SK-N-SH (cell line): ENCODE data around the gene NLGN2. TPM values are rescaled to one million over a fixed set of nuclear protein-coding genes. Genes with fewer than 3 reads are reported as not detected.

Experiments used
- CTCF ChIA-PET: fragments of 300-600, 350-600 bp; formaldehyde crosslinking; extraction: SDS; loops from one replicate; lab custom pipeline; 2021; lab: Yijun Ruan, JAX
- POLR2A ChIA-PET: fragments of 350-600 bp; sonication (Branson Sonifier 250); formaldehyde crosslinking; extraction: SDS; loops from one replicate; lab custom pipeline; 2020; ENCODE audit warnings: antibody characterized with exemption, inconsistent platforms; lab: Yijun Ruan, JAX
- DNase-seq: peaks from one replicate; pipeline ENCODE4 v3.0.0; 2012
- H2AFZ ChIP-seq: fragments of 200-600 bp; sonication (generic); 2 replicates; pipeline ENCODE4 v1.8.1; 2016; ENCODE audit warnings: antibody characterized with exemption, mild to moderate bottlenecking, low read depth
- H3F3A ChIP-seq: fragments of 200-600 bp; sonication (generic); replicated peaks from 2 replicates; pipeline ENCODE3; 2016; ENCODE audit warnings: antibody characterized with exemption, mild to moderate bottlenecking; ENCODE audit not compliant: insufficient read depth
- H3K27ac ChIP-seq, 2 experiments: fragments of 200-500 bp in 1 of 2; fragments of 200-600 bp in 1 of 2; sonication (Bioruptor generic) in 1 of 2; sonication (generic), shearing (Covaris generic) in 1 of 2; 2 replicates each; pipeline versions ENCODE4 v1.5.1 to v1.6.1; 2014 to 2016; ENCODE audit warnings: low read depth in 2 of 2, inconsistent platforms in 1 of 2, low read length in 1 of 2, mild to moderate bottlenecking in 1 of 2, mixed read lengths in 1 of 2
- H3K27me3 ChIP-seq: fragments of 200-600 bp; sonication (generic), shearing (Covaris generic); 2 replicates; pipeline ENCODE4 v1.6.1; 2016; ENCODE audit warnings: mixed run types; ENCODE audit not compliant: insufficient read depth
- H3K36me3 ChIP-seq, 2 experiments: fragments of 200-500 bp in 1 of 2; fragments of 200-600 bp in 1 of 2; sonication (Bioruptor generic) in 1 of 2; sonication (generic) in 1 of 2; replicated peaks in 1 of 2; 2 replicates each; pipeline versions ENCODE3 to v1.5.1; 2014 to 2016; ENCODE audit warnings: low read length in 1 of 2, mild to moderate bottlenecking in 1 of 2; ENCODE audit not compliant: insufficient read depth in 2 of 2, control insufficient read depth in 1 of 2
- H3K4me1 ChIP-seq, 2 experiments: fragments of 200-500 bp in 1 of 2; fragments of 200-600 bp in 1 of 2; sonication (Bioruptor generic) in 1 of 2; sonication (generic), shearing (Covaris generic) in 1 of 2; 2 replicates each; pipeline versions ENCODE4 v1.5.1 to v1.6.1; 2014 to 2016; ENCODE audit warnings: low read depth in 1 of 2, low read length in 1 of 2, mixed run types in 1 of 2; ENCODE audit not compliant: insufficient read depth in 2 of 2, control insufficient read depth in 1 of 2
- H3K4me2 ChIP-seq: fragments of 200-600 bp; sonication (generic), shearing (Covaris generic); 2 replicates; pipeline ENCODE4 v1.6.1; 2017; ENCODE audit warnings: mixed run types
- H3K4me3 ChIP-seq, 2 experiments: fragments of 200-500 bp in 1 of 2; fragments of 200-600 bp in 1 of 2; sonication (Bioruptor generic) in 1 of 2; sonication (generic), shearing (Covaris generic) in 1 of 2; 2 replicates each; pipeline versions ENCODE4 v1.5.1 to v1.8.1; 2014 to 2016; ENCODE audit warnings: low read depth in 2 of 2, inconsistent platforms in 1 of 2, low read length in 1 of 2, mild to moderate bottlenecking in 1 of 2, mixed read lengths in 1 of 2, moderate library complexity in 1 of 2
- H3K79me2 ChIP-seq: fragments of 200-600 bp; sonication (generic); 2 replicates; pipeline ENCODE4 v1.8.1; 2017; ENCODE audit warnings: mild to moderate bottlenecking; ENCODE audit not compliant: insufficient read depth
- H3K9ac ChIP-seq: fragments of 200-600 bp; sonication (generic); 2 replicates; pipeline ENCODE4 v1.6.1; 2017; ENCODE audit warnings: mixed run types
- H3K9me2 ChIP-seq: fragments of 200-600 bp; sonication (generic); 2 replicates; pipeline ENCODE4 v1.6.1; 2017; ENCODE audit warnings: mixed run types
- H3K9me3 ChIP-seq: fragments of 200-600 bp; sonication (generic); 2 replicates; pipeline ENCODE4 v1.6.1; 2017; ENCODE audit warnings: mixed run types, mild to moderate bottlenecking, moderate library complexity
- H4K20me1 ChIP-seq: fragments of 200-600 bp; sonication (generic); 2 replicates; pipeline ENCODE4 v1.6.1; 2017; ENCODE audit warnings: mild to moderate bottlenecking, mixed run types; ENCODE audit not compliant: insufficient read depth
- CHD2 ChIP-seq: fragments of 150-350 bp; IDR thresholded peaks from 2 replicates; pipeline ENCODE4 v1.6.1; 2018; ENCODE audit warnings: low read length; ENCODE audit not compliant: partially characterized antibody
- CTCF ChIP-seq: fragments of 200-600 bp; sonication (generic); IDR thresholded peaks from 2 replicates; pipeline ENCODE4 v1.6.1; 2017; ENCODE audit warnings: antibody characterized with exemption, mild to moderate bottlenecking, moderate library complexity
- ELF1 ChIP-seq: IDR thresholded peaks from 2 replicates; pipeline ENCODE4 v1.4.0; 2012
- EZH2phosphoT487 ChIP-seq: fragments of 200-600 bp; sonication (generic); IDR thresholded peaks from 2 replicates; pipeline ENCODE4 v1.6.1; 2017; ENCODE audit warnings: low read depth, mixed run types, mild to moderate bottlenecking, antibody characterized with exemption, moderate library complexity, borderline replicate concordance
- FOSL2 ChIP-seq: IDR thresholded peaks from 2 replicates; pipeline ENCODE4 v1.4.0; 2012; ENCODE audit warnings: low read depth, mild to moderate bottlenecking, moderate library complexity, borderline replicate concordance
- GATA2 ChIP-seq: sonication (generic); formaldehyde crosslinking; IDR thresholded peaks from 2 replicates; pipeline ENCODE4 v1.5.0; 2020; ENCODE audit warnings: mild to moderate bottlenecking, missing genetic modification reagents
- IRF3 ChIP-seq: fragments of 150-350 bp; IDR thresholded peaks from 2 replicates; pipeline ENCODE4 v1.6.1; 2016; ENCODE audit warnings: mild to moderate bottlenecking, low read depth, low read length
- JUND ChIP-seq: IDR thresholded peaks from 2 replicates; pipeline ENCODE4 v1.4.0; 2012
- MEF2A ChIP-seq: IDR thresholded peaks from 2 replicates; pipeline ENCODE4 v1.4.0; 2012; ENCODE audit warnings: low read depth, borderline replicate concordance
- MXI1 ChIP-seq: IDR thresholded peaks from 2 replicates; pipeline ENCODE4 v1.6.1; 2012; ENCODE audit warnings: mild to moderate bottlenecking, low read depth, low read length, improper control_type of control experiment
- NFIC ChIP-seq: IDR thresholded peaks from 2 replicates; pipeline ENCODE4 v1.4.0; 2012; ENCODE audit warnings: borderline replicate concordance
- REST ChIP-seq: IDR thresholded peaks from 2 replicates; pipeline ENCODE4 v1.6.1; 2012; ENCODE audit warnings: mild to moderate bottlenecking, low read depth, low read length, moderate library complexity
- RFX5 ChIP-seq: IDR thresholded peaks from 2 replicates; pipeline ENCODE4 v1.6.1; 2012; ENCODE audit warnings: mild to moderate bottlenecking, improper control_type of control experiment, low read length
- RXRA ChIP-seq: IDR thresholded peaks from 2 replicates; pipeline ENCODE4 v1.4.0; 2012; ENCODE audit warnings: low read depth, mild to moderate bottlenecking, borderline replicate concordance
- SIN3A ChIP-seq: IDR thresholded peaks from 2 replicates; pipeline ENCODE4 v1.6.1; 2012; ENCODE audit warnings: low read depth, mild to moderate bottlenecking, low read length, moderate library complexity, borderline replicate concordance
- TAF1 ChIP-seq: IDR thresholded peaks from 2 replicates; pipeline ENCODE4 v1.6.1; 2012; ENCODE audit warnings: low read depth, mild to moderate bottlenecking, low read length, moderate library complexity, borderline replicate concordance
- TCF12 ChIP-seq: IDR thresholded peaks from 2 replicates; pipeline ENCODE4 v1.4.0; 2012
- TEAD4 ChIP-seq: IDR thresholded peaks from 2 replicates; pipeline ENCODE4 v1.4.0; 2012; ENCODE audit warnings: mild to moderate bottlenecking, borderline replicate concordance; ENCODE audit not compliant: insufficient read depth
- USF2 ChIP-seq: fragments of 150-350 bp; IDR thresholded peaks from 2 replicates; pipeline ENCODE4 v1.6.1; 2017; ENCODE audit warnings: antibody characterized with exemption, low read length, low read depth, borderline replicate concordance
- WGBS: methylation state at CpG from one replicate; pipeline ENCODE4 v1.1.6; 2017; ENCODE audit warnings: low lambda C conversion rate; 5-methylcytosine and 5-hydroxymethylcytosine counted together
- polyA plus RNA-seq, 3 experiments: library from polyadenylated mRNA; depleted of rRNA; stranded (reverse); fragments of >200 nt; gene quantifications; 2 replicates each; pipeline ENCODE4 v1.2.3, GENCODE V29; 2012

The NLGN2 gene
- polyA plus RNA-seq, 1 of the 3 experiments (the other 2 are of a cell fraction), result 29.9 TPM

- H2AFZ ChIP-seq, result no peak overlapping the region
- POLR2A ChIA-PET, result no interaction called here
- H3K27ac ChIP-seq, result no peak overlapping the region
- H3K9me2 ChIP-seq, result no peaks in the 10 kb centered on the region
- no peaks in the 10 kb centered on the region for H3K9me3 ChIP-seq
- H4K20me1 ChIP-seq, result no peaks in the 10 kb centered on the region
- 100% methylated on average over 2 of the region's 6 CpGs for WGBS
- TF ChIP-seq GATA2 (CRISPR knock-in tag) (no peak), SIN3A (no peak), MXI1 (no peak), MEF2A (no peak), RFX5 (no peak), FOSL2 (no peak), CHD2 (no peak), TEAD4 (no peak), RXRA (no peak), ELF1 (no peak), TCF12 (no peak), JUND (no peak), USF2 (no peak), NFIC (no peak), EZH2phosphoT487 (no peak), TAF1 (no peak), REST (no peak), IRF3 (no peak), CTCF (no peak)
- TF ChIP-seq, all 33 proteins: peak for 0
- H3K27me3 ChIP-seq, result no peaks in the 10 kb centered on the region
- H3K9ac ChIP-seq, result no peak overlapping the region
- CTCF ChIA-PET, result interaction anchor here (1.1 to 2.8 kb wide), 2 partner anchors 23 to 117 kb away, joined by 3 to 8 read pairs; no protein-coding TSS in a partner anchor
- H3K36me3 ChIP-seq, result peaks cover 8 to 66% of the 10 kb centered on the region in 2 experiments
- DNase-seq, result no peak
- no peaks in the 10 kb centered on the region for H3K4me1 ChIP-seq
- no peaks in the 10 kb centered on the region for H3K79me2 ChIP-seq
- no peak overlapping the region for H3K4me2 ChIP-seq
- H3K4me3 ChIP-seq, result no peak overlapping the region
- H3F3A ChIP-seq, result no peaks in the 10 kb centered on the region
These were observed 5.8 kb downstream of the NLGN2 start for GRCh38 chr17:7413346-7413985.
